NCI-H446 treated with DMSO at 0.1 percent for 48 hours (cell line): ENCODE results near the gene SLC3A2.
"Not testable (repeated sequence)": the region's sequence is repeated elsewhere in the genome, so short reads cannot be mapped to it uniquely, and the experiment has no call there.

Experiments
- DNase-seq: peaks from one replicate; lab custom pipeline; 2025; lab: John Stamatoyannopoulos, UW

SLC3A2 gene

GRCh38 chr11:62880803-62881578 lies at the start of gene SLC3A2:
TSS of gene SLC3A2 (plus strand) at chr11:62880896. CDS start at chr11:62881024, 128 bp downstream.
- peak; percentile 84 for DNase-seq

GRCh38 chr11:62830904-62831519 lies 49.7 kb upstream of the SLC3A2 start:
- DNase-seq: no peak

GRCh38 chr11:62831520-62832335 lies 49.0 kb upstream of the SLC3A2 start, which contains the start of gene STX5:
TSS of gene STX5 (minus strand) at chr11:62832051. CDS start at chr11:62831243, 808 bp downstream.
- DNase-seq: peak; percentile 95

- no peak for DNase-seq
Observed at GRCh38 chr11:62832336-62833234, 48.1 kb upstream of the SLC3A2 start, which contains the start of gene TEX54. TSS of gene TEX54 (minus strand) at chr11:62832841.

GRCh38 chr11:62835336-62835735 lies 45.4 kb upstream of the SLC3A2 start:
- DNase-seq: no peak

GRCh38 chr11:62839050-62839945 lies 41.4 kb upstream of the SLC3A2 start, which contains the start of gene WDR74:
TSS of gene WDR74 (minus strand) at chr11:62839590. CDS start at chr11:62839570, 20 bp downstream.
- DNase-seq: peak; percentile 83

- peak; percentile 99 for DNase-seq
Observed at GRCh38 chr11:62840721-62841360, 39.9 kb upstream of the SLC3A2 start.

GRCh38 chr11:62841361-62842170 lies 39.1 kb upstream of the SLC3A2 start:
- peak; percentile 100 for DNase-seq

GRCh38 chr11:62842171-62842741 lies 38.4 kb upstream of the SLC3A2 start:
- no peak for DNase-seq

- DNase-seq: not testable (repeated sequence)
Observed at GRCh38 chr11:62842891-62843290, 37.8 kb upstream of the SLC3A2 start.

GRCh38 chr11:62843466-62843865 lies 37.2 kb upstream of the SLC3A2 start:
- no peak for DNase-seq

- no peak for DNase-seq
Observed at GRCh38 chr11:62844154-62844553, 36.5 kb upstream of the SLC3A2 start.

GRCh38 chr11:62846177-62846576 lies 34.5 kb upstream of the SLC3A2 start:
- no peak for DNase-seq

GRCh38 chr11:62847767-62848314 lies 32.9 kb upstream of the SLC3A2 start:
- DNase-seq: no peak

GRCh38 chr11:62850911-62851806 lies 29.5 kb upstream of the SLC3A2 start:
- no peak for DNase-seq

GRCh38 chr11:62851807-62852522 lies 28.7 kb upstream of the SLC3A2 start:
- no peak for DNase-seq
